Colonic mucosa (tissue), 4 donors: ENCODE measurements around the gene CAMKK2. TPM values are rescaled to one million over a fixed set of nuclear protein-coding genes. Genes with fewer than 3 reads are reported as not detected.
"Not testable (repeated sequence)": the region's sequence is repeated elsewhere in the genome, so short reads cannot be mapped to it uniquely, and the experiment has no call there.

Experiments
- DNase-seq: peaks from one replicate; pipeline ENCODE4 v3.0.0-alpha.2; 2020
- H3K27ac ChIP-seq: fragments of 200-600 bp; one replicate; pipeline ENCODE4 v1.8.0; 2021
- H3K27me3 ChIP-seq: fragments of 200-600 bp; one replicate; pipeline ENCODE4 v1.8.0; 2021
- H3K36me3 ChIP-seq: fragments of 200-600 bp; one replicate; pipeline ENCODE4 v1.8.0; 2021
- H3K4me1 ChIP-seq: fragments of 200-600 bp; one replicate; pipeline ENCODE4 v1.8.0; 2021; ENCODE audit warnings: mild to moderate bottlenecking
- H3K4me3 ChIP-seq: fragments of 200-600 bp; one replicate; pipeline ENCODE4 v1.8.0; 2021
- H3K9ac ChIP-seq, 2 donors: one replicate each; pipeline ENCODE4 v1.7.0; 2013; ENCODE audit warnings: control low read depth in 2 of 2, low read depth in 2 of 2, low read length in 2 of 2
- H3K9me3 ChIP-seq: fragments of 200-600 bp; one replicate; pipeline ENCODE4 v1.8.0; 2021
- CTCF ChIP-seq: fragments of 200-600 bp; IDR thresholded peaks from one replicate; pipeline ENCODE4 v1.8.0; 2022; ENCODE audit warnings: antibody characterized with exemption, mild to moderate bottlenecking
- intact Hi-C: fragments of 100-400 bp; cut with DNase I; formaldehyde crosslinking; loops from one replicate; pipeline ENCODE4 v1.14.1; 2022
- total RNA-seq, 2 donors: library from RNA; stranded (reverse); fragmentation: NEBNext Ultra II Directional in 1 of 2; extraction: Animal tissue kit (Norgen Biotek cat#: 25700) in 1 of 2; gene quantifications; one replicate each; pipeline ENCODE4 v1.2.1, GENCODE V29; 2021
- donor health status: healthy.
- donor health status: DM: no; HTN: no; CAD: no.
- donor health status: DM: no; HTN: no; CAD: no.

CAMKK2 gene
- total RNA-seq, 2 donors from 2014 or later: 34.3 to 44.0 TPM

- H3K27ac ChIP-seq: no peak overlapping the region
- no peaks in the 10 kb centered on the region for H3K4me1 ChIP-seq
- no peaks in the 10 kb centered on the region for H3K9me3 ChIP-seq
These were observed 67.4 kb downstream of the CAMKK2 start for GRCh38 chr12:121228919-121229665.

GRCh38 chr12:121227294-121227693 is 69.2 kb downstream of the CAMKK2 start:
- peaks cover 12% of the 10 kb centered on the region for H3K4me1 ChIP-seq
- H3K27me3 ChIP-seq: no peaks in the 10 kb centered on the region
- no peak for TF ChIP-seq CTCF
- H3K36me3 ChIP-seq: no peaks in the 10 kb centered on the region
- intact Hi-C loops: no loop called here
- peak; percentile 88 for DNase-seq
- H3K9ac ChIP-seq: peak overlapping the region; percentile 16 to 73
- H3K9me3 ChIP-seq: no peaks in the 10 kb centered on the region
- no peak overlapping the region for H3K4me3 ChIP-seq
- H3K27ac ChIP-seq: peak overlapping the region; percentile 84

More at GRCh38 chr12:121228919-121229665, 67.4 kb downstream of the CAMKK2 start:
- Histone ChIP-seq H3K27me3 (no peaks in the 10 kb centered on the region), H3K4me3 (no peak overlapping the region), H3K36me3 (peaks cover 12% of the 10 kb centered on the region), H3K9ac (no peak overlapping the region)
- TF ChIP-seq CTCF: no peak
- intact Hi-C loops: no loop called here
- DNase-seq: no peak

- H3K4me3 ChIP-seq, intact Hi-C loops, H3K27me3 ChIP-seq, DNase-seq, H3K9me3 ChIP-seq, H3K36me3 ChIP-seq: not testable (repeated sequence)
- Histone ChIP-seq H3K9ac (peak overlapping the region in 1 of 2 donors; percentile 73), H3K4me1 (peaks cover 12% of the 10 kb centered on the region), H3K27ac (peak overlapping the region; percentile 84)
These were observed 69.6 kb downstream of the CAMKK2 start for GRCh38 chr12:121226871-121227270.

DNA sequence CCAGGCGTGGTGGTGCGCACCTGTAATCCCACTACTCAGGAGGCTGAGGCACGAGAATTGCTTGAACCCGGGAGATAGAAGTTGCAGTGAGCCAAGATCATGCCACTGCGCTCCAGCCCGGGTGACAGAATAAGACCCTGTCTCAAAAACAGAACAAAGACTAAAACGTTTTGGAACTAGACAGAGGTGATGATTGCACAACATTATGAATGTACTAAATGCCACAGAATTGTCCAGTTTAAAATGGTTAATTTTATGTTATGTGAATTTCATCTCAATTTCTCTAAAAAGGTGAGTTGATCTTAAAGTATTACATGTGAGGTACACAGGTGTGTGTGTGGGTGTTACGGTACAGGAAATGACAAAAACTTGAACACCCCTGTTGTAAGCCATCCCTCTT is 70.1 kb downstream of the CAMKK2 start:
- intact Hi-C loops: no loop called here
- no peak for DNase-seq
- Histone ChIP-seq H3K27ac (no peak overlapping the region), H3K36me3 (no peaks in the 10 kb centered on the region), H3K9me3 (no peaks in the 10 kb centered on the region), H3K4me1 (peaks cover 12% of the 10 kb centered on the region), H3K4me3 (no peak overlapping the region), H3K27me3 (no peaks in the 10 kb centered on the region), H3K9ac (peak overlapping the region in 1 of 2 donors; percentile 73)
- no peak for TF ChIP-seq CTCF

DNA sequence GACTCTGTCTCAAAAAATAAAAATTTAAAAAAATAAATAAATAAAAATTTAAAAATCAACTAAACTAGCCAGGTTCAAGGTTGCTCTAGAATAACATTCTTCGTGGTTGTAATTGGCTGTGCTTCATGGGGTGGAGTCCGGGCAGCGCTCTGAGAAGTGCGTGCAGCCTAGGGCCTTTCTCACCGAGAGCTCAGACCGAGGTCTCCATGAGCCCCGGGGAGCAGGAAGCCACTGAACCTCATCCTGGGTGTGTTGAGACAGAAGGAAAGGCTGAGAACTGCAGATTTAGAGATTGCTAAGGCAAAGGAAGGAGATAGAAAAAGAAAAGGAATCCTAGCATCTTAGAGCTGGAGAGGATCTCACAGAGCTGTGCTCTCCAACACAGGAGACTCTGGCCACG is 71.9 kb downstream of the CAMKK2 start:
- no peak for DNase-seq
- Histone ChIP-seq H3K9ac (no peak overlapping the region), H3K4me3 (no peak overlapping the region), H3K9me3 (no peaks in the 10 kb centered on the region), H3K27ac (no peak overlapping the region), H3K36me3 (no peaks in the 10 kb centered on the region), H3K27me3 (no peaks in the 10 kb centered on the region), H3K4me1 (peaks cover 12% of the 10 kb centered on the region)
- TF ChIP-seq CTCF: no peak
- intact Hi-C loops: no loop called here
